HUES48 (cell line): ENCODE measurements around the gene CORT.
A peak's percentile ranks its signal among the peaks of the same experiment; 100 is the strongest.
"Not testable (repeated sequence)": the region's sequence is repeated elsewhere in the genome, so short reads cannot be mapped to it uniquely, and the experiment has no call there.

ENCODE experiments used
- H3K27ac ChIP-seq: one replicate; pipeline ENCODE4 v1.7.0; 2013; ENCODE audit warnings: low read depth, low read length, inconsistent platforms
- H3K27me3 ChIP-seq: 2 replicates; pipeline ENCODE4 v1.6.1; 2013; ENCODE audit warnings: mild to moderate bottlenecking, low read length; ENCODE audit not compliant: control insufficient read depth, insufficient read depth
- H3K36me3 ChIP-seq: 2 replicates; pipeline ENCODE4 v1.6.1; 2013; ENCODE audit warnings: low read length; ENCODE audit not compliant: control insufficient read depth, insufficient read depth
- H3K4me1 ChIP-seq: 2 replicates; pipeline ENCODE4 v1.6.1; 2013; ENCODE audit warnings: mild to moderate bottlenecking, low read length; ENCODE audit not compliant: control insufficient read depth, insufficient read depth
- H3K4me3 ChIP-seq: 2 replicates; pipeline ENCODE4 v1.5.1; 2013; ENCODE audit warnings: mild to moderate bottlenecking, low read depth, low read length
- H3K9ac ChIP-seq: 2 replicates; pipeline ENCODE4 v1.6.1; 2013; ENCODE audit warnings: mild to moderate bottlenecking, low read depth, low read length, moderate library complexity
- H3K9me3 ChIP-seq: 2 replicates; pipeline ENCODE4 v1.6.1; 2013; ENCODE audit warnings: low read length; ENCODE audit not compliant: control insufficient read depth, insufficient read depth

CORT gene

DNA sequence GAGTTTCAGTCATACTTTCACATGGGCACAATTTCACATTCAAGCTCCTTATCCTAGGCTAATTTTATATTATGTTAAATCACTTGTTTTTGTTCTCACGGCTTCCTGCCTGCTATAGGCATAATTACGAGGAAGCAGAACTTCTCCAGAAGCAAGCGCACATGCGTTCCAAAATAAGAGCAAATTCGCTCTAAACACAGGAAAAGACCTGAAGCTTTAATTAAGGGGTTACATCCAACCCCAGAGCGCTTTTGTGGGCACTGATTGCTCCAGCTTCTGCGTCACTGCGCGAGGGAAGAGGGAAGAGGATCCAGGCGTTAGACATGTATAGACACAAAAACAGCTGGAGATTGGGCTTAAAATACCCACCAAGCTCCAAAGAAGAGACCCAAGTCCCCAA, at the start of gene CORT:
Gene CORT, plus strand, starts transcription at position 281 of the 400 bp plus-strand sequence. CDS start 193 bp downstream, outside the sequence.
- no peaks in the 10 kb centered on the region for H3K36me3 ChIP-seq
- H3K27ac ChIP-seq = no peak within 1 kb of the TSS
- no peak within 1 kb of the TSS for H3K9ac ChIP-seq
- H3K4me1 ChIP-seq = peaks cover 14% of the 10 kb centered on the region; the same call in 1 of the 2 replicates
- H3K27me3 ChIP-seq = no peaks in the 10 kb centered on the region
- no peaks in the 10 kb centered on the region for H3K9me3 ChIP-seq
- H3K4me3 ChIP-seq = no peak within 1 kb of the TSS

GRCh38 chr1:10401281-10401680, 48.5 kb upstream of the CORT start:
- Histone ChIP-seq H3K4me3 (no peak overlapping the region), H3K9ac (no peak overlapping the region), H3K9me3 (no peaks in the 10 kb centered on the region), H3K36me3 (peaks cover 56% of the 10 kb centered on the region), H3K27me3 (no peaks in the 10 kb centered on the region), H3K27ac (no peak overlapping the region), H3K4me1 (peaks cover 6% of the 10 kb centered on the region; the same call in 1 of the 2 replicates)

- H3K4me1 ChIP-seq = peaks cover 6% of the 10 kb centered on the region; the same call in 1 of the 2 replicates
- no peak overlapping the region for H3K27ac ChIP-seq
- H3K4me3 ChIP-seq = no peak overlapping the region
- no peak overlapping the region for H3K9ac ChIP-seq
- H3K27me3 ChIP-seq = no peaks in the 10 kb centered on the region
- H3K9me3 ChIP-seq = no peaks in the 10 kb centered on the region
- H3K36me3 ChIP-seq = peaks cover 71% of the 10 kb centered on the region
These were observed 47.0 kb upstream of the CORT start for GRCh38 chr1:10402729-10403274.

- H3K36me3 ChIP-seq = peaks cover 99% of the 10 kb centered on the region
- no peaks in the 10 kb centered on the region for H3K4me1 ChIP-seq
- no peak overlapping the region for H3K4me3 ChIP-seq
- H3K9ac ChIP-seq = no peak overlapping the region
- H3K27ac ChIP-seq = no peak overlapping the region
- H3K27me3 ChIP-seq = no peaks in the 10 kb centered on the region
- no peaks in the 10 kb centered on the region for H3K9me3 ChIP-seq
These were observed 42.6 kb upstream of the CORT start for GRCh38 chr1:10407201-10407600.

DNA sequence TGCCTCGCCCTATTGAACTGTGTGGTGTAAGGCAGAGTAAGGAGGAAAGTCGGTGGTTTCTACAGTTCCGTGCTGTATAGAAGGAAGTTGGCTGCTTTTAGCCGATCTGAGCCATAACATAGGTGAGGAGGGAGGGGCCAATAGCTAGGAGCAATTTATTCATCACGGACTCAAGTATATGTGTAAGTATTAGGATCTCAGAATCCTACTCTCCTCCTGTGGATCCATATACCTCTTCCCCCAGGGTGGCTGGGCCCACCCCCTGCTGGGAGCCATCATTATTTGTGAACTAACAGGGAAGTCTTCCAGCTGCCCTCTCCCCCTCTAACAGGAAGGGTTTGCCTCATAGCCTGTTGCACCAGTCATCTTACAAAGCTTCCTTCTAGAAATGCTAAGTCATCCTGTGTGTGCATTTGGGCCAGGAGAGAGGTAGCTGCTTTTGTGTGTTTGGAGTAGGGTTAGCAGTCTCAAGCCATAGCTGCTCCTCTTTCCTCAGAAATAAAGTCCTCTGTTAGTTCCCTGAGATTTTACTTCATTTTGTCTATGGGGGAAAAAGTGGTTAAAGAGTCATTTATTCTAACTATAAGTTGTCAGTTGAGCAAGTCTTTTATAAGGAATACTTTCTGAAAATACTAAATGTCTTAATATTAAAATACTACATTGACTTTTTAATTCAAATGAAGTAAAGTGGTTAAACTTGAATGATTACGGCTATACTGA, 34.5 kb upstream of the CORT start:
- peaks cover 3% of the 10 kb centered on the region; the same call in 1 of the 2 replicates for H3K4me1 ChIP-seq
- no peak overlapping the region for H3K9ac ChIP-seq
- H3K4me3 ChIP-seq = no peak overlapping the region
- H3K27me3 ChIP-seq = no peaks in the 10 kb centered on the region
- H3K27ac ChIP-seq = peak overlapping the region; percentile 24
- no peaks in the 10 kb centered on the region for H3K9me3 ChIP-seq
- H3K36me3 ChIP-seq = peaks cover 99% of the 10 kb centered on the region

DNA sequence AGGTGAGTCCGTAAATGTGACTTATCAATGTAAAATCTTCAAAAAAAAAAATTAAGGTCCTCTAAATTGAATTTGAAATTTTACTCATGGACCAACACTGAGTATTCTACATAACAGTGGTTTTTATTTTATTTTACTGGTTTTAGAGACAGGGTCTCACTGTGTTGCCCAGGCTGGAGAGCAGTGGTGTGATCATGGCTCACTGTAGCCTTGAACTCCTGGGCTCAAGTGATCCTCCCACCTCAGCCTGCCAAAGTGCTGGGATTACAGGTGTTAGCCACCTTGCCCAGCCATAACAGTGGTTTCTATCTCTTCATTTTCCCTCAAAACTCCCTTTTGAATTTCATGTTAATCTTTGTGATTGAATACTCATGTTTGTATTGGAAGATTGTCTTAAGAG, 33.9 kb upstream of the CORT start:
- H3K36me3 ChIP-seq = peaks cover 96% of the 10 kb centered on the region
- H3K4me3 ChIP-seq, H3K27ac ChIP-seq: not testable (repeated sequence)

DNA sequence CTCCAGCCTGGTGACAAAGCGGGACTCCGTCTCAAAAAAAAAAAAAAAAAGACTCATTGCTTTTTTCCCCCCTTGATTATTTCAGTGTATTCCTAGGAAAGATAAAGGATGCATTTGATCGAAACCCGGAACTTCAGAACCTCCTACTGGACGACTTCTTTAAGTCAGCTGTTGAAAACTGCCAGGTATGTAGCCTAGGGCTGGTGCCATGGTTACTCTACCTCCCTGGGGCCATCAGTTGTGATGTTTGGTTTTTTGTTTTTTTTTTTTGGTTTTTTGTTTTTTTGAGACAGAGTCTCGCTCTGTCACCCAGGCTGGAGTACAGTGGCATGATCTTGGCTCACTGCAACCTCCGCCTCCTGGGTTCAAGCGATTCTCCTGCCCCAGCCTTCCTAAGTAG, 31.1 kb upstream of the CORT start:
- peaks cover 76% of the 10 kb centered on the region for H3K36me3 ChIP-seq
- not testable (repeated sequence) for H3K27ac ChIP-seq

More for the DNA sequence above, 33.9 kb upstream of the CORT start:
- not testable (repeated sequence) for H3K27me3 ChIP-seq, H3K9me3 ChIP-seq, H3K4me1 ChIP-seq, H3K9ac ChIP-seq

DNA sequence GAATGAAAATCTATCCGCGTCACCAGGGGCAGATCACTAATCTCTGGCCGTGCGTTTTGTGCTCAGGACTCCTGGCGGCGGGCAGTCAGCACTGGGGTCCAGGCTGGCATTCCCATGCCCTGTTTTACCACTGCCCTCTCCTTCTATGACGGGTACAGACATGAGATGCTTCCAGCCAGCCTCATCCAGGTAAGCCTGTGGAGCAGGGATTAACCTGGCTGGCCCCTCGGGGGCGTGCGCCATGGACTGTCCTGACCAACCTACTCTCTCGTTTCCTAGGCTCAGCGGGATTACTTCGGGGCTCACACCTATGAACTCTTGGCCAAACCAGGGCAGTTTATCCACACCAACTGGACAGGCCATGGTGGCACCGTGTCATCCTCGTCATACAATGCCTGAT, 30.5 kb upstream of the CORT start:
- Histone ChIP-seq H3K27ac (no peak overlapping the region), H3K36me3 (peaks cover 70% of the 10 kb centered on the region), H3K9ac (no peak overlapping the region)

More for the DNA sequence above, 31.1 kb upstream of the CORT start:
- H3K27me3 ChIP-seq, H3K9ac ChIP-seq, H3K4me3 ChIP-seq, H3K9me3 ChIP-seq, H3K4me1 ChIP-seq: not testable (repeated sequence)

GRCh38 chr1:10421637-10422036, 28.2 kb upstream of the CORT start:
- Histone ChIP-seq H3K36me3 (peaks cover 47% of the 10 kb centered on the region), H3K4me3 (no peak overlapping the region), H3K27ac (no peak overlapping the region), H3K9ac (no peak overlapping the region), H3K27me3 (no peaks in the 10 kb centered on the region), H3K4me1 (no peaks in the 10 kb centered on the region), H3K9me3 (no peaks in the 10 kb centered on the region)

More for the DNA sequence above, 30.5 kb upstream of the CORT start:
- peaks cover 3% of the 10 kb centered on the region; the same call in 1 of the 2 replicates for H3K4me1 ChIP-seq
- no peaks in the 10 kb centered on the region for H3K27me3 ChIP-seq
- H3K9me3 ChIP-seq = no peaks in the 10 kb centered on the region
- H3K4me3 ChIP-seq = no peak overlapping the region

- Histone ChIP-seq H3K9me3 (no peaks in the 10 kb centered on the region), H3K4me1 (no peaks in the 10 kb centered on the region), H3K27ac (no peak overlapping the region), H3K27me3 (no peaks in the 10 kb centered on the region), H3K4me3 (no peak overlapping the region), H3K36me3 (peaks cover 23% of the 10 kb centered on the region), H3K9ac (no peak overlapping the region)
These were observed 25.8 kb upstream of the CORT start for GRCh38 chr1:10424034-10424433.

- H3K9me3 ChIP-seq = no peaks in the 10 kb centered on the region
- peaks cover 17% of the 10 kb centered on the region for H3K36me3 ChIP-seq
- H3K4me1 ChIP-seq = no peaks in the 10 kb centered on the region
- H3K9ac ChIP-seq = no peak overlapping the region
- H3K4me3 ChIP-seq = no peak overlapping the region
- H3K27ac ChIP-seq = no peak overlapping the region
- H3K27me3 ChIP-seq = no peaks in the 10 kb centered on the region
These were observed 25.2 kb upstream of the CORT start for GRCh38 chr1:10424651-10425050.
